Measurements from ENCODE around the gene MYBPH.

- TF ChIP-seq CTCF (conservative IDR thresholded peaks at IDR 0.05; ENCODE audit: low read length) (no peak), EZH2phosphoT487 (IDR thresholded peaks at IDR 0.05; ENCODE audit: borderline replicate concordance, low read depth, low read length) (no peak)
Measured at GRCh38 chr1:203204756-203205155, 29.1 kb upstream of the MYBPH start.
